Islet of Langerhans (tissue), 1 donor: Measurements from ENCODE around the gene PSMA4.
A peak's percentile ranks its signal among the peaks of the same experiment; 100 is the strongest.
"Not testable (repeated sequence)": the region's sequence is repeated elsewhere in the genome, so short reads cannot be mapped to it uniquely, and the experiment has no call there.

Source experiments
- FAIRE-seq: peaks from one replicate; lab custom pipeline; 2011; peaks lifted over from hg19 to GRCh38; lab: Jason Lieb, UNC

Gene PSMA4

GRCh38 chr15:78540141-78540870 lies at the start of gene PSMA4:
Gene PSMA4, plus strand, starts transcription at chr15:78540444. Its CDS starts 1,484 bp downstream, at chr15:78541928.
- FAIRE-seq = no peak

- no peak for FAIRE-seq
Observed at GRCh38 chr15:78492872-78493271, 47.4 kb upstream of the PSMA4 start.

GRCh38 chr15:78501857-78502256 lies 38.4 kb upstream of the PSMA4 start:
- FAIRE-seq = no peak

- FAIRE-seq = no peak
Observed at GRCh38 chr15:78502641-78503040, 37.6 kb upstream of the PSMA4 start.

- FAIRE-seq = peak; percentile 94
Observed at GRCh38 chr15:78506971-78507830, 33.0 kb upstream of the PSMA4 start, which contains the start of gene HYKK. Gene HYKK, plus strand, starts transcription at chr15:78507577. Its CDS starts 5,512 bp downstream, at chr15:78513089.

- no peak for FAIRE-seq
Observed at GRCh38 chr15:78507831-78508160, 32.4 kb upstream of the PSMA4 start.

- FAIRE-seq = no peak
Observed at GRCh38 chr15:78508272-78508671, 32.0 kb upstream of the PSMA4 start.

- FAIRE-seq = no peak
Observed at GRCh38 chr15:78509726-78510312, 30.4 kb upstream of the PSMA4 start.

GRCh38 chr15:78520035-78520434 lies 20.2 kb upstream of the PSMA4 start:
- FAIRE-seq = not testable (repeated sequence)

- FAIRE-seq = no peak
Observed at GRCh38 chr15:78524230-78524629, 16.0 kb upstream of the PSMA4 start.

- no peak for FAIRE-seq
Observed at GRCh38 chr15:78527325-78527724, 12.9 kb upstream of the PSMA4 start.

GRCh38 chr15:78533331-78533730 lies 6.9 kb upstream of the PSMA4 start:
- no peak for FAIRE-seq

GRCh38 chr15:78536134-78536533 lies 4.1 kb upstream of the PSMA4 start:
- FAIRE-seq = no peak

GRCh38 chr15:78537266-78537905 lies 2.9 kb upstream of the PSMA4 start:
- FAIRE-seq = no peak

GRCh38 chr15:78538358-78538757 lies 1.9 kb upstream of the PSMA4 start:
- no peak for FAIRE-seq

- FAIRE-seq = not testable (repeated sequence)
Observed at GRCh38 chr15:78539464-78540140, 642 bp upstream of the PSMA4 start.

- FAIRE-seq = no peak
Observed at GRCh38 chr15:78540871-78541743, 863 bp downstream of the PSMA4 start.

GRCh38 chr15:78541744-78542034 lies 1.4 kb downstream of the PSMA4 start:
- FAIRE-seq = no peak

GRCh38 chr15:78542647-78543046 lies 2.4 kb downstream of the PSMA4 start:
- FAIRE-seq = no peak

- FAIRE-seq = no peak
Observed at GRCh38 chr15:78550194-78550593, 9.9 kb downstream of the PSMA4 start.

GRCh38 chr15:78550815-78551214 lies 10.6 kb downstream of the PSMA4 start:
- no peak for FAIRE-seq
